BLaER1 (cell line): ENCODE measurements around the gene SIN3A.
"Not testable (repeated sequence)": the region's sequence is repeated elsewhere in the genome, so short reads cannot be mapped to it uniquely, and the experiment has no call there.

Experiments
- H3K27ac ChIP-seq: shearing (Covaris generic); formaldehyde crosslinking; 2 replicates; pipeline ENCODE4 v1.8.1; 2022
- H3K27me3 ChIP-seq: shearing (Covaris generic); formaldehyde crosslinking; 2 replicates; pipeline ENCODE4 v1.8.1; 2022
- H3K36me3 ChIP-seq: shearing (Covaris generic); formaldehyde crosslinking; 2 replicates; pipeline ENCODE4 v1.8.1; 2022
- H3K4me1 ChIP-seq: shearing (Covaris generic); formaldehyde crosslinking; 2 replicates; pipeline ENCODE4 v1.8.1; 2022
- H3K4me2 ChIP-seq: shearing (Covaris generic); formaldehyde crosslinking; 2 replicates; pipeline ENCODE4 v1.8.1; 2022
- H3K4me3 ChIP-seq: shearing (Covaris generic); formaldehyde crosslinking; 2 replicates; pipeline ENCODE4 v1.8.1; 2022
- H3K9ac ChIP-seq: shearing (Covaris generic); formaldehyde crosslinking; 2 replicates; pipeline ENCODE4 v1.8.1; 2022
- H3K9me3 ChIP-seq: shearing (Covaris generic); formaldehyde crosslinking; 2 replicates; pipeline ENCODE4 v1.8.1; 2022
- H4K20me1 ChIP-seq: shearing (Covaris generic); formaldehyde crosslinking; 2 replicates; pipeline ENCODE4 v1.8.1; 2022
- Cebpa-rat ChIP-seq: shearing (Covaris generic); IDR thresholded peaks from 2 replicates; pipeline ENCODE4 v1.8.1; 2022

SIN3A gene

GRCh38 chr15:75389791-75390382 lies 61.6 kb downstream of the SIN3A start:
- H3K9me3 ChIP-seq, result no peaks in the 10 kb centered on the region
- no peaks in the 10 kb centered on the region for H3K27me3 ChIP-seq
- H3K4me1 ChIP-seq, result peaks cover 10% of the 10 kb centered on the region
- H3K4me2 ChIP-seq, result no peak overlapping the region
- H3K36me3 ChIP-seq, result peaks cover 100% of the 10 kb centered on the region
- no peak overlapping the region for H3K4me3 ChIP-seq
- H3K27ac ChIP-seq, result no peak overlapping the region
- TF ChIP-seq Cebpa-rat, result no peak
- peaks cover 78% of the 10 kb centered on the region for H4K20me1 ChIP-seq
- no peak overlapping the region for H3K9ac ChIP-seq

DNA sequence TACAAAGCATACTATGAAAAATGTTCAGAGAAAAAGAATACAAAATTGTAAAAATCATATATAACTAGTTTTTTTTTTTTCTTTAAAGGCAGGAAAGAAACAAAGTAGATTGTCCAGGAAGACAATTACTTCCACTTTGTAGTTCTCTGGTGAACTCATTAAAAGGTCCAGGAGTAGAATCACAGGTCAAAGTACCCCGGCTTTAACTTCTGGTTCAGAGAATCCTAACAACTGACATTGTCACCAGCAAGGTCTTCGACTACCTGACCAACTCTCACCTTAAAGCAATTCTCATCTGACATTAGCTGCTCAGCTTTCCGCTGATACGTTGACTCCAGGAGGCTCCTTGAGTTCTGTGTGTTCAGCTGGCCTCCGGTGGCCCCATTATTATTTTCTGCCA lies 67.5 kb downstream of the SIN3A start:
- not testable (repeated sequence) for H3K27ac ChIP-seq, H3K4me2 ChIP-seq, H3K9me3 ChIP-seq, H3K27me3 ChIP-seq, H3K4me1 ChIP-seq, H3K9ac ChIP-seq, H3K4me3 ChIP-seq
- Histone ChIP-seq H3K36me3 (peaks cover 98% of the 10 kb centered on the region), H4K20me1 (peaks cover 51% of the 10 kb centered on the region)

- Histone ChIP-seq H3K4me2 (no peak overlapping the region), H4K20me1 (peaks cover 21% of the 10 kb centered on the region), H3K27ac (no peak overlapping the region), H3K36me3 (peaks cover 98% of the 10 kb centered on the region), H3K4me3 (no peak overlapping the region), H3K4me1 (0 out of 2 replicates have a peak, but pooled peaks cover 1% of the 10 kb centered on the region), H3K9me3 (no peaks in the 10 kb centered on the region), H3K27me3 (no peaks in the 10 kb centered on the region), H3K9ac (no peak overlapping the region)
- no peak for TF ChIP-seq Cebpa-rat
Observed at GRCh38 chr15:75380773-75381172, 70.7 kb downstream of the SIN3A start.

GRCh38 chr15:75371901-75372688 lies 79.4 kb downstream of the SIN3A start:
- Histone ChIP-seq H3K27me3 (no peaks in the 10 kb centered on the region), H3K4me1 (peaks cover 29% of the 10 kb centered on the region), H3K9ac (no peak overlapping the region), H4K20me1 (peaks cover 35% of the 10 kb centered on the region), H3K36me3 (peaks cover 78% of the 10 kb centered on the region), H3K9me3 (no peaks in the 10 kb centered on the region), H3K27ac (no peak overlapping the region), H3K4me3 (no peak overlapping the region), H3K4me2 (no peak overlapping the region)
- no peak for TF ChIP-seq Cebpa-rat

GRCh38 chr15:75371486-75371885 lies 80.0 kb downstream of the SIN3A start:
- H3K27ac ChIP-seq, result no peak overlapping the region
- no peaks in the 10 kb centered on the region for H3K27me3 ChIP-seq
- H3K4me3 ChIP-seq, result no peak overlapping the region
- H3K4me1 ChIP-seq, result peaks cover 31% of the 10 kb centered on the region
- no peak overlapping the region for H3K4me2 ChIP-seq
- no peak for TF ChIP-seq Cebpa-rat
- H3K9me3 ChIP-seq, result no peaks in the 10 kb centered on the region
- H3K9ac ChIP-seq, result no peak overlapping the region
- peaks cover 77% of the 10 kb centered on the region for H3K36me3 ChIP-seq
- peaks cover 39% of the 10 kb centered on the region for H4K20me1 ChIP-seq

- H3K27ac ChIP-seq, result no peak overlapping the region
- H3K27me3 ChIP-seq, result no peaks in the 10 kb centered on the region
- H4K20me1 ChIP-seq, result peaks cover 35% of the 10 kb centered on the region
- TF ChIP-seq Cebpa-rat, result no peak
- no peaks in the 10 kb centered on the region for H3K9me3 ChIP-seq
- H3K9ac ChIP-seq, result peak overlapping the region; percentile 96; the same call in 1 of the 2 replicates
- peaks cover 77% of the 10 kb centered on the region for H3K36me3 ChIP-seq
- no peak overlapping the region for H3K4me2 ChIP-seq
- H3K4me3 ChIP-seq, result no peak overlapping the region
- peaks cover 35% of the 10 kb centered on the region for H3K4me1 ChIP-seq
Observed at GRCh38 chr15:75369897-75370581, 81.5 kb downstream of the SIN3A start.

GRCh38 chr15:75368689-75369239 lies 82.7 kb downstream of the SIN3A start:
- Histone ChIP-seq H3K36me3 (peaks cover 77% of the 10 kb centered on the region), H3K27ac (peak overlapping the region; percentile 99)

DNA sequence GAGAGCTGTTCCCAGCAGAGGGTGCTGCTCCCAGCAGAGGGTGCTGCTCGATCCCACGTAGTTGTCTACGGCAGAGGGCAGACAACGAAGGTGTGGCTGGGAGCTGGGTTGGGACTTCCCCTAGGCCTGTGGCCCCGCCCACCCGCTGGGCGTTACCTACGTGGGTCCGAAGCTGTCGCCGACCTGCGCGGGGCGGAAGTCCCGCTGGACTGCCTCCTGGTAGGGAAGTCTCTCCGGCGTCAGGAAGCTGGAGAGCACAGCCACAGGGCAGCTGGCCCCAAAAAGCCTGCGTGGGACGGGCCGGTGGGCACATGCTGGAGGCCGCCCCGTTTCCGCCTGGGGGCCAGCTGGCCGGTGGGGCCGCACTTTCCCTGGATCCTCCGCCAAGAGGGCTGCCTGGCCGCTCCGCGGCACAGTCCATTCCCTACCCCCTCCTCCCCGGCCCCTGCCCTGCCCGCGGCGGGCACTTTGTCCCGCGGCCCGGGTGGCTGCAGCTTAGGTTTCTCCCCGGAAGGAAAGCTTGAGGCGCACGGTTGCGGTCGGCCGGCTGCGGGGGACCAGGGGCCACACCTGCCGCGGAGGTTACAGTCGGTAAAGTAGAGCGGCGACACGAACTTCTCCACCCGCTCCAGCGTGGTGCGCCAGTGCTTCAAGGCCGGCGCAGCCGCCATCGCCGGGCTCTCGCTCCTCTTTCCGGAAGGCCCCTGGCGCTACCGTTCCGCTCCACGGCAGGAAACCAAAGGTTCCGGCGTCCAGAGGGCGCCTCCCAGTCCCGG lies 83.4 kb downstream of the SIN3A start, which contains the start of gene MAN2C1:
MAN2C1 (minus strand) TSS at position 695 of the 776 bp plus-strand sequence; CDS start at position 671, 24 bp downstream.
- no peak for TF ChIP-seq Cebpa-rat
- peaks cover 47% of the 10 kb centered on the region for H3K4me1 ChIP-seq
- H3K36me3 ChIP-seq, result peaks cover 72% of the 10 kb centered on the region

More at GRCh38 chr15:75368689-75369239, 82.7 kb downstream of the SIN3A start:
- H3K4me3 ChIP-seq, result peak overlapping the region; percentile 97
- peaks cover 29% of the 10 kb centered on the region for H4K20me1 ChIP-seq
- H3K4me1 ChIP-seq, result peaks cover 41% of the 10 kb centered on the region
- H3K4me2 ChIP-seq, result peak overlapping the region; percentile 92
- no peaks in the 10 kb centered on the region for H3K27me3 ChIP-seq
- TF ChIP-seq Cebpa-rat, result no peak
- no peaks in the 10 kb centered on the region for H3K9me3 ChIP-seq
- H3K9ac ChIP-seq, result peak overlapping the region; percentile 96

GRCh38 chr15:75367406-75367912 lies 84.0 kb downstream of the SIN3A start:
- Histone ChIP-seq H3K36me3 (peaks cover 66% of the 10 kb centered on the region), H3K4me3 (peak overlapping the region; percentile 97), H3K9ac (peak overlapping the region; percentile 96), H3K27ac (peak overlapping the region; percentile 99), H3K4me1 (peaks cover 54% of the 10 kb centered on the region), H3K4me2 (peak overlapping the region; percentile 92), H4K20me1 (peaks cover 22% of the 10 kb centered on the region), H3K9me3 (no peaks in the 10 kb centered on the region), H3K27me3 (no peaks in the 10 kb centered on the region)
- no peak for TF ChIP-seq Cebpa-rat

More for the DNA sequence above, 83.4 kb downstream of the SIN3A start, which contains the start of gene MAN2C1:
- H3K9me3 ChIP-seq, result no peaks in the 10 kb centered on the region
- H3K27me3 ChIP-seq, result no peaks in the 10 kb centered on the region
- peak within 1 kb of the TSS; percentile 97 for H3K4me3 ChIP-seq
- H3K27ac ChIP-seq, result peak within 1 kb of the TSS; percentile 99
- H3K4me2 ChIP-seq, result peak within 1 kb of the TSS; percentile 92
- H4K20me1 ChIP-seq, result peaks cover 23% of the 10 kb centered on the region
- peak within 1 kb of the TSS; percentile 96 for H3K9ac ChIP-seq
